Panc1 (cell line): ENCODE data around the gene OR2V1. TPM values are rescaled to one million over a fixed set of nuclear protein-coding genes. Genes with fewer than 3 reads are reported as not detected.

Experiments
- ATAC-seq: fragments of 200-7000 bp; cut with Tn5 transposase; 2 replicates; pipeline ENCODE4 v1.9.1; 2020; ENCODE audit warnings: mild to moderate bottlenecking, moderate library complexity
- BruUV-seq: library from RNA; stranded (reverse); fragments of 400-500 nt; replicated peaks from 2 replicates; lab custom pipeline; 2021; lab: Mats Ljungman, UMichigan
- CTCF ChIA-PET: fragments of 300-600 bp; sonication (Branson Sonifier 250); formaldehyde crosslinking; loops from one replicate; lab custom pipeline; 2022; ENCODE audit warnings: antibody characterized with exemption; lab: Charles Lee
- POLR2A ChIA-PET: fragments of 300-600 bp; sonication (Branson Sonifier 250); formaldehyde crosslinking; loops from one replicate; lab custom pipeline; 2022; ENCODE audit warnings: antibody characterized with exemption; lab: Charles Lee
- DNase-seq: peaks from one replicate; pipeline ENCODE4 v3.0.0-alpha.2; 2010; ENCODE audit warnings: low read depth, low spot score
- H3K27ac ChIP-seq: 2 replicates; pipeline ENCODE4 v1.5.1; 2011; ENCODE audit warnings: mild to moderate bottlenecking, low read length, inconsistent platforms
- H3K27me3 ChIP-seq: fragments of 200-500 bp; sonication (Bioruptor generic); 2 replicates; pipeline ENCODE4 v1.6.0; 2014; ENCODE audit warnings: low read length, inconsistent platforms; ENCODE audit not compliant: control insufficient read depth, insufficient read depth
- H3K36me3 ChIP-seq: fragments of 200-500 bp; sonication (Bioruptor generic); 2 replicates; pipeline ENCODE4 v1.5.1; 2014; ENCODE audit warnings: inconsistent platforms, mild to moderate bottlenecking, low read length, moderate library complexity; ENCODE audit not compliant: control insufficient read depth, insufficient read depth
- H3K4me1 ChIP-seq: 2 replicates; pipeline ENCODE4 v1.5.1; 2011; ENCODE audit warnings: inconsistent platforms, mild to moderate bottlenecking, low read length, moderate library complexity; ENCODE audit not compliant: control insufficient read depth, insufficient read depth
- H3K4me3 ChIP-seq, 2 experiments: 2 replicates each; pipeline ENCODE4 v1.5.1; 2011 to 2012; ENCODE audit warnings: low read depth in 2 of 2, low read length in 2 of 2, mild to moderate bottlenecking in 2 of 2, inconsistent platforms in 1 of 2, moderate library complexity in 1 of 2
- H3K9me3 ChIP-seq: fragments of 200-500 bp; sonication (Bioruptor generic); 2 replicates; pipeline ENCODE4 v1.5.1; 2014; ENCODE audit warnings: low read depth, mild to moderate bottlenecking, inconsistent platforms, low read length, moderate library complexity; ENCODE audit not compliant: control insufficient read depth, insufficient read depth
- CTCF ChIP-seq: fragments of 450-650 bp; IDR thresholded peaks from 2 replicates; pipeline ENCODE4 v1.5.1; 2017; ENCODE audit warnings: mild to moderate bottlenecking
- POLR2AphosphoS5 ChIP-seq: IDR thresholded peaks from 2 replicates; pipeline ENCODE4 v1.6.1; 2012; ENCODE audit warnings: mild to moderate bottlenecking, low read depth, low read length, moderate library complexity
- REST ChIP-seq, 2 experiments: IDR thresholded peaks; 2 replicates each; pipeline ENCODE4 v1.6.1; 2011 to 2012; ENCODE audit warnings: low read depth in 2 of 2, control low read depth in 1 of 2, low read length in 1 of 2, mild to moderate bottlenecking in 1 of 2, moderate library complexity in 1 of 2; ENCODE audit not compliant: insufficient read depth in 1 of 2
- SIN3A ChIP-seq: IDR thresholded peaks from 2 replicates; pipeline ENCODE4 v1.6.1; 2012; ENCODE audit warnings: low read depth, mild to moderate bottlenecking, low read length, moderate library complexity, borderline replicate concordance; ENCODE audit not compliant: insufficient read depth
- TCF7L2 ChIP-seq: IDR thresholded peaks from 2 replicates; pipeline ENCODE4 v1.6.1; 2011; ENCODE audit warnings: mild to moderate bottlenecking, low read depth, low read length, inconsistent platforms
- in situ Hi-C: cut with HindIII; loops from 2 replicates; pipeline ENCODE4 v1.10.0; 2016; ENCODE audit warnings: low sequenced_read_pairs, low pct_unique_long_range_greater_than_20kb
- intact Hi-C: fragments of 100-400 bp; cut with micrococcal nuclease; formaldehyde crosslinking; loops from one replicate; pipeline ENCODE4 v1.10.0; 2022; ENCODE audit not compliant: unreplicated experiment
- total RNA-seq: library from RNA; stranded (reverse); gene quantifications from one replicate; pipeline ENCODE4 v1.2.1, GENCODE V29; 2021; ENCODE audit not compliant: unreplicated experiment

The OR2V1 gene
- total RNA-seq, 1 experiment from 2014 or later: not detected

GRCh38 chr5:181142054-181142453 is 11.1 kb upstream of the OR2V1 start:
- Histone ChIP-seq H3K4me1 (no peaks in the 10 kb centered on the region), H3K9me3 (no peaks in the 10 kb centered on the region), H3K27me3 (no peaks in the 10 kb centered on the region), H3K4me3 (no peak overlapping the region), H3K36me3 (no peaks in the 10 kb centered on the region), H3K27ac (no peak overlapping the region)
- no TSS peak for BruUV-seq
- intact Hi-C loops (no loop called here), in situ Hi-C loops (no loop called here)
- ChIA-PET POLR2A (no interaction called here), CTCF (no interaction called here)
- TF ChIP-seq CTCF: no peak
- no peak for ATAC-seq
- DNase-seq: no peak

GRCh38 chr5:181140766-181141165 is 9.8 kb upstream of the OR2V1 start:
- no peaks in the 10 kb centered on the region for H3K27me3 ChIP-seq
- TF ChIP-seq CTCF: no peak
- TF ChIP-seq SIN3A: no peak
- no peak for TF ChIP-seq POLR2AphosphoS5
- no peak for TF ChIP-seq TCF7L2
- TF ChIP-seq REST (IDR thresholded peaks at IDR 0.05; ENCODE audit: insufficient read depth in 1 of 2, low read depth in 2 of 2, low read length in 1 of 2): no peak
- no TSS peak for BruUV-seq
- H3K9me3 ChIP-seq: no peaks in the 10 kb centered on the region; the same call in 1 of the 2 replicates
- ChIA-PET CTCF (no interaction called here), POLR2A (no interaction called here)
- no peaks in the 10 kb centered on the region for H3K4me1 ChIP-seq
- ATAC-seq (no peak), DNase-seq (no peak)
- no peaks in the 10 kb centered on the region for H3K36me3 ChIP-seq
- no peak overlapping the region for H3K27ac ChIP-seq
- intact Hi-C loops: no loop called here
- in situ Hi-C loops: no loop called here
- H3K4me3 ChIP-seq: no peak overlapping the region
